Measurements from ENCODE around the gene RNF141. TPM values are rescaled to one million over a fixed set of nuclear protein-coding genes. Genes with fewer than 3 reads are reported as not detected.

Gene RNF141
- total RNA-seq, 1 donor from 2014 or later = 10.9 TPM

DNA sequence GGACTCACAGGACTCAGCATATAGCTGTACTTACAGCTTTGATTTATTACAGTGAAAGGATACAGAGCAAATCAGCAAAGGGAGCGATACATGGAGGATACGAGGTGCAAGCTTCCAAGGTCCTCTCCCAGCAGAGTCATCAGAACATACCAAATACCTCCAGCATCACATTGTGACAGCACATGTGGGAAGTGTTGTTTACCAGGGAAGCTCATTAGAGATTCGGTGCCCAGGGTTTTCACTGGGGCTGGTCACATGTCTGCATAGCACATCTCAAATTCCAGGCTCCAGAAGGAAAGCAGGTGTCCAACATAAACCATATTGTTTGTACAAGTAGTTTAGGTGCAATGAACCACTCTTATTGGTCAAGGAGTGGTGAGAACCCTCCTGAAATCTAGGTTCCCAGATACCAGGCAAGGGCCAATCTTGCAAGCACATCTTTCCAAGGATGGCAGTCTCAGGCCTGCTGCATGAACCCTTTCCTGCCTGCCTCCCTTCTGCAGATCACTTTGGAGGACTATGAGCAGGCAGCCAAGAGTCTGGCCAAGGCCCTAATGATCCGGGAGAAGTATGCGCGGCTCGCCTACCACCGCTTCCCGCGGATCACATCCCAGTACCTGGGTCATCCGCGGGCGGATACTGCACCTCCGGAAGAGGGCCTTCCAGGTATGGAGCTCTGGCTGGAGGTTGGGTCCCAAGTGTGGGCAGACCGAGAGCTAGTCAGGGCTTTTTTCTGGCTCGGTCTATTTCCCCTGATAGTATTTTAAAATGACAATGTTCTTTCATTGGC lies 59.2 kb downstream of the RNF141 start:
- Histone ChIP-seq H3K4me1 (no peaks in the 10 kb centered on the region), H3K27ac (no peak overlapping the region), H3K27me3 (no peaks in the 10 kb centered on the region), H3K36me3 (no peaks in the 10 kb centered on the region), H3K9me3 (no peaks in the 10 kb centered on the region), H3K4me3 (no peak overlapping the region)
- no peak for DNase-seq (ENCODE audit: low spot score in 2 of 2)
- intact Hi-C loops (cut with DNase I) = no loop called here
- TF ChIP-seq, protein P1, sequence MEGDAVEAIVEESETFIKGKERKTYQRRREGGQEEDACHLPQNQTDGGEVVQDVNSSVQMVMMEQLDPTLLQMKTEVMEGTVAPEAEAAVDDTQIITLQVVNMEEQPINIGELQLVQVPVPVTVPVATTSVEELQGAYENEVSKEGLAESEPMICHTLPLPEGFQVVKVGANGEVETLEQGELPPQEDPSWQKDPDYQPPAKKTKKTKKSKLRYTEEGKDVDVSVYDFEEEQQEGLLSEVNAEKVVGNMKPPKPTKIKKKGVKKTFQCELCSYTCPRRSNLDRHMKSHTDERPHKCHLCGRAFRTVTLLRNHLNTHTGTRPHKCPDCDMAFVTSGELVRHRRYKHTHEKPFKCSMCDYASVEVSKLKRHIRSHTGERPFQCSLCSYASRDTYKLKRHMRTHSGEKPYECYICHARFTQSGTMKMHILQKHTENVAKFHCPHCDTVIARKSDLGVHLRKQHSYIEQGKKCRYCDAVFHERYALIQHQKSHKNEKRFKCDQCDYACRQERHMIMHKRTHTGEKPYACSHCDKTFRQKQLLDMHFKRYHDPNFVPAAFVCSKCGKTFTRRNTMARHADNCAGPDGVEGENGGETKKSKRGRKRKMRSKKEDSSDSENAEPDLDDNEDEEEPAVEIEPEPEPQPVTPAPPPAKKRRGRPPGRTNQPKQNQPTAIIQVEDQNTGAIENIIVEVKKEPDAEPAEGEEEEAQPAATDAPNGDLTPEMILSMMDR (IDR thresholded peaks at IDR 0.05) = no peak

DNA sequence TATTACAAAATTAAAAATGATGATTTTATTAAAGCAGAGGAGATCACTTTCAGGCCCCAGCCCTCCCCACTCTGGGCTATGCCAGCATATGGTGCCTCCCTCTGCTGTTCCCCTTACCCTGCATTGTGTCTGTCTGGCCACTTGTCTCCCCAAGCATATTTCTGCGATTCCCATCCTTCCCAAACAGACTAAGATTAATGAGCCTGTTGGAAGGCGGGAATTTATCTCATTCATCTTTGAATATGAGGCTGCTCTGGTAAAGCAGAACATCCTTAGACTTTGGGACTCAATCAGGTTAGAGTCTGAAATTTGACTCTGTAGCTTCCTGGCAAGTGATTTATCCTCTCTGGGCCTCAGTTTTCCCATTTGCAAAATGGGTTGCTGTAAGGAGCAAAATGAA lies 60.2 kb downstream of the RNF141 start:
- no peaks in the 10 kb centered on the region for H3K27me3 ChIP-seq
- H3K4me1 ChIP-seq = no peaks in the 10 kb centered on the region
- no peaks in the 10 kb centered on the region for H3K9me3 ChIP-seq
- no peak overlapping the region for H3K4me3 ChIP-seq
- intact Hi-C loops (cut with DNase I) = no loop called here
- no peaks in the 10 kb centered on the region for H3K36me3 ChIP-seq
- no peak overlapping the region for H3K27ac ChIP-seq
- TF ChIP-seq, protein P1 (IDR thresholded peaks at IDR 0.05) = no peak
- DNase-seq (ENCODE audit: low spot score in 2 of 2) = no peak

DNA sequence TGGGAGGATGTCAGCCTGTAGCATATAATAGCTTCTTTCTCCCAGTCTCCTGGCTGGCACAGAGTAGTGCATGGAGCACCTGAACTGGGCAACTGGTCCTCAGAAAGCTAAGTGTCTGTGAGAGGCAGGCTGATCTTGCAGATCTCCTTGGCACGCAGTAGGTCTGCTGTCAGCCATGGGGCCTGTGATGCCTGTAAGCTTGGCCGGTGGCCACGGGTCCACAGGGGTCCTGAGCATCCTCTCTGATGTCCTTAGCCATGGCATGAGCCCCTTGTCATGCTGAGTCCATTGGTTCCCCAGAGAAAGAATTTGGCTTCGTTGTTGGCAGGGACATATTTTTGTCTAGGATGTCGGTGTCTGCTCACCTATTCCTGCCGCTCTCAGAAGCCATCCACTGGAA lies 61.0 kb downstream of the RNF141 start:
- DNase-seq (ENCODE audit: low spot score in 2 of 2) = no peak
- H3K27me3 ChIP-seq = no peaks in the 10 kb centered on the region
- no peak overlapping the region for H3K4me3 ChIP-seq
- H3K27ac ChIP-seq = no peak overlapping the region
- H3K9me3 ChIP-seq = no peaks in the 10 kb centered on the region
- TF ChIP-seq, protein P1 (IDR thresholded peaks at IDR 0.05) = no peak
- intact Hi-C loops (cut with DNase I) = no loop called here
- H3K4me1 ChIP-seq = no peaks in the 10 kb centered on the region
- no peaks in the 10 kb centered on the region for H3K36me3 ChIP-seq

DNA sequence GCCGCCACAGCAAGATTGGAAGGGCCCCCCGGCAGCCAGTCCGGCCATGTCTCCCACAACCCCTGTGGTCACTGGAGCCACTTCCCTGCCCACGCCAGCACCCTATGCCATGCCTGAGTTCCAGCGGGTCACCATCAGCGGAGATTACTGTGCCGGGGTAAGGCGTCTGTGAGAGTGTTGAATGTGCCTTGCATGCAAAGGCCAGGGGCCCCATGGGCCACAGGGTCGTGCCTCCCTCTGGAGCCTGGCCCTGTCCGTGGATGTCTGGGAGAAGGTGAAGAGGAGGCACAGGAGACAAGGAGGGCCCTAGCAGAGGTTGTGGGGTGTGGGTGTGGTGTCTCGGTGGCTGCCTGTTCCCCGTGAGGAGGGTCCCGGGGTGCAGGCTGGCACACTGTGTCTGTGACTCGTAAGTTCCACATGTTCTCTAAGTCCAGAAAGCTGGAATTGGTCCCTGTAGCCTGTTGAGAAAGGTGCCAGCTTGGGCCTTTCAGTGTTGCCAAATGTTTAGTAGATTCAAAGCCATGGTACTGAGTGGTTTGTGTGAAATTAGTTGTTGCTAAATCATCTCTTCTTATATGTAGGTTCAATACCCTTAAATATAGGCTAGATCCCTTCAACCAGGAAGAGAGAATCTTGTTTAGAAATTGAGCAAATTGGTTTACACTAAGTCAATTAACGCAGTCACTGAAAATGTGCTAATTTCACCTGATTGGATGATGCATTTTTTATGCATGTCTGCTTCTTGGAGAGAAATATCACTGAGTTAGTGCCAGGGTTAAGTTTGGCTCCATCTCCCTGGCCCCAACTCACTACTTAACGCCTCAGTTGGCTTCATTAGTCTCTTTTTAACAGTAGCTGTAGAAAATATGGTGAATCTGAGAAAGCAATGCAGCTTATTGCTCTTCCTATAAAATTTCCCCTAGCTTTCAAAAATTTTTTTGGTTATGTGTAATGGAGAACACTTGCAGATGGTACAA lies 62.1 kb downstream of the RNF141 start:
- Histone ChIP-seq H3K27me3 (no peaks in the 10 kb centered on the region), H3K36me3 (no peaks in the 10 kb centered on the region), H3K9me3 (no peaks in the 10 kb centered on the region), H3K27ac (peak overlapping the region in 1 of 2 donors; percentile 31), H3K4me1 (no peaks in the 10 kb centered on the region), H3K4me3 (no peak overlapping the region)
- TF ChIP-seq, protein P1 (IDR thresholded peaks at IDR 0.05) = no peak
- intact Hi-C loops (cut with DNase I) = no loop called here
- DNase-seq (ENCODE audit: low spot score in 2 of 2) = no peak

DNA sequence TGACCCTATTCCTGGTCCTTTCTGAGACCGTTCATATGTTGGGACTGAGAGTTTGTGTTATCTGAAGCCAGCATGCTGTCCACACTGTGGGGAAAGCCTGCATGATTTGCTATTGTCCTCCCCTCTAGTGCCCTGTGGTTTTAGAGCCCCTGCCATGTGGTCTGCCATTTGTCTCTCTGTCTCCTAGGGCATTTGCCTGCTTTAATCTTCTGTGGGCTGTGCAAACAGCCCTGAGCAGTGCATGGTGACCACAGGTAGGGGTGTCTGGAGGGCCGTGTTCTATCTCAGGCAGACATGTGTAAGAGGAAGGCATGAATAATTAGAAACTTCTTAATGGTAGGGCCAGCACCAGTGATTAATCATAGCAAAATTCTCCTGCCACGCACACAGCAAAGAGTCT lies 62.9 kb downstream of the RNF141 start:
- Histone ChIP-seq H3K27me3 (no peaks in the 10 kb centered on the region), H3K4me3 (no peak overlapping the region), H3K27ac (no peak overlapping the region), H3K4me1 (no peaks in the 10 kb centered on the region), H3K36me3 (no peaks in the 10 kb centered on the region), H3K9me3 (no peaks in the 10 kb centered on the region)
- TF ChIP-seq, protein P1 (IDR thresholded peaks at IDR 0.05) = no peak
- DNase-seq (ENCODE audit: low spot score in 2 of 2) = no peak
- intact Hi-C loops (cut with DNase I) = no loop called here

All from ascending aorta (tissue), 2 donors.